GM12873 (cell line): Measurements from ENCODE around the gene ARHGDIG.

Source experiments
- TF ChIP-seq, protein P1 (sequence below): IDR thresholded peaks from 2 replicates; pipeline ENCODE4 v1.5.1; 2012; ENCODE audit warnings: low read depth, mild to moderate bottlenecking, moderate library complexity, low read length, control low read depth; ENCODE audit not compliant: insufficient read depth; ENCODE audit errors: missing control alignments

ARHGDIG gene

DNA sequence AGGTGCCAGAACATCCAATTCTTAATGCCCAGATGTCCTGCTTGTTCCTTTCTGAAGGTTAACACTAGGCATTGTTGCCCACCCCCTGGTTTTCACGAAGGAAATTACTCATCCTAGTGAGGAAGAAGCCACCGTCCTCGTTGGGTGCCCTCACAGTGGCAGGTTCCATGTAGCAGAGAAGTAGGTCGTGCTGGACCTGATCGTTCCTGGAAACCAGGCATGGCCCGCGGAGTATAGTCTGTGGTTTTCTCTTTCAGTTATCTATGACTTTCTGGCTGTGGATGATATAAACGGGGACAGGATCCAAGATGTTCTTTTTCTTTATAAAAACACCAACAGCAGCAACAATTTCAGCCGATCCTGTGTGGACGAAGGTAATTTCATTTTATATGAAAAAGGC lies 21.2 kb upstream of the ARHGDIG start:
- TF ChIP-seq, protein P1, sequence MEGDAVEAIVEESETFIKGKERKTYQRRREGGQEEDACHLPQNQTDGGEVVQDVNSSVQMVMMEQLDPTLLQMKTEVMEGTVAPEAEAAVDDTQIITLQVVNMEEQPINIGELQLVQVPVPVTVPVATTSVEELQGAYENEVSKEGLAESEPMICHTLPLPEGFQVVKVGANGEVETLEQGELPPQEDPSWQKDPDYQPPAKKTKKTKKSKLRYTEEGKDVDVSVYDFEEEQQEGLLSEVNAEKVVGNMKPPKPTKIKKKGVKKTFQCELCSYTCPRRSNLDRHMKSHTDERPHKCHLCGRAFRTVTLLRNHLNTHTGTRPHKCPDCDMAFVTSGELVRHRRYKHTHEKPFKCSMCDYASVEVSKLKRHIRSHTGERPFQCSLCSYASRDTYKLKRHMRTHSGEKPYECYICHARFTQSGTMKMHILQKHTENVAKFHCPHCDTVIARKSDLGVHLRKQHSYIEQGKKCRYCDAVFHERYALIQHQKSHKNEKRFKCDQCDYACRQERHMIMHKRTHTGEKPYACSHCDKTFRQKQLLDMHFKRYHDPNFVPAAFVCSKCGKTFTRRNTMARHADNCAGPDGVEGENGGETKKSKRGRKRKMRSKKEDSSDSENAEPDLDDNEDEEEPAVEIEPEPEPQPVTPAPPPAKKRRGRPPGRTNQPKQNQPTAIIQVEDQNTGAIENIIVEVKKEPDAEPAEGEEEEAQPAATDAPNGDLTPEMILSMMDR, result no peak

DNA sequence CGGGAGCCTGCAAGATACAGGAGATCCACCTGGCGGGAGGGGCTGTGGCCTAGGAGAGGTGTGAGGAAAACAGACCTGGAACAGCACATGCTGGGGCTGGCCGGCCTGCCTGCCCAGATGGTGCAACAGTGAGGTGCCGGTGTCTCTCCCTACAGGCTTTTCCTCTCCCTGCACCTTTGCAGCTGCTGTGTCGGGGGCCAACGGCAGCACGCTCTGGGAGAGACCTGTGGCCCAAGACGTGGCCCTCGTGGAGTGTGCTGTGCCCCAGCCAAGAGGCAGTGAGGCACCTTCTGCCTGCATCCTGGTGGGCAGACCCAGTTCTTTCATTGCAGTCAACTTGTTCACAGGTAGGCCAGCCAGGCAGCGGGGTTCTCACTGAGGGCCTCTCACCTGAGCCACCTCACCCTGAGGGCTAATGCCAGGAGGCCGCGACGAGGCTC lies 20.6 kb upstream of the ARHGDIG start:
- TF ChIP-seq, protein P1, result no peak

DNA sequence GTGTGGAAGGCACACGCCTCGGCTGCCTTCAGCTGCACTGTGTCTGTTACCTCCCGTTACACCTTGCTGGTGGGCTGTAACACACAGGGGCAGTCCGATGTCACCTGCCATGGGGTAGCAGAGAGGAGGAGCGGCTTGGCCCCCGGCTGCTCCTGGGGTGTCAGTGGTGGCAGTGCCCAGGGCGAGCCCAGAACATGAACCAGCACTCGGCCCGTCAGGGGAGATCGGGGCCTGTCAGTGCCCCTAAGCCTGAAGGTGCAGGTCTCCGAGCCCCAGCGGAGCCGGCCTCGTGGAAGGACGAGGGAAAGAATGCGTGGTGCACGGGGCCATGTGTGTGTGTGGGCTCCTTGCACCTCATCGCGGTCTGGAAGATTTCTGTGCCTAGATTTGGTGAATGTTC lies 20.1 kb upstream of the ARHGDIG start:
- TF ChIP-seq, protein P1, result no peak

DNA sequence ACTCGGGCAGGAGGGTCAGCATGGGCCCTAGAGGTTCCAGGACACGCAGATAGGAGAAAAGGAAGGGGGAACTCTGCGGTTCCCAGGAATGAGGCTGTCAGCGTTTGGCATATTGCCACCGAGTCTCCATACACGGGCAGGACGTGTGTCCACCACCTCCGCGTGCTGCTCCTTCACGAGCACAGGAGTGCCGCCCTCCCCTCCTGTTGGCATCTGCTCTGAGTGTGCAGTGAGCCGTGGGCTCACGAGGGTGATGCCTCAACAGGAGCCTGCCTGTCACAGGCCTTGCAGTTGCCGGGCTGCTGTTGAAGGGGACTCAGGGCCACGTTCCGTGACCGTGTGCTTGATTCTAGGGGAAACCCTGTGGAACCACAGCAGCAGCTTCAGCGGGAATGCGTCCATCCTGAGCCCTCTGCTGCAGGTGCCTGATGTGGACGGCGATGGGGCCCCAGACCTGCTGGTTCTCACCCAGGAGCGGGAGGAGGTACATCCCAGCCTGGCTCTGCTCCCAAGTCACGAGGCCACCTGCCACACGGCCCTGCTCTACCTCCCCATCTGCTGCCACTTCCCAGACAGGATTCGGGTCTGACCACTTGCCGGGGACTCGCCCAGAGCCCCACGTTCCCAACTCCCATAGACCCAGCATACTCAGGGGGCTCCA lies 19.2 kb upstream of the ARHGDIG start:
- TF ChIP-seq, protein P1, result no peak

DNA sequence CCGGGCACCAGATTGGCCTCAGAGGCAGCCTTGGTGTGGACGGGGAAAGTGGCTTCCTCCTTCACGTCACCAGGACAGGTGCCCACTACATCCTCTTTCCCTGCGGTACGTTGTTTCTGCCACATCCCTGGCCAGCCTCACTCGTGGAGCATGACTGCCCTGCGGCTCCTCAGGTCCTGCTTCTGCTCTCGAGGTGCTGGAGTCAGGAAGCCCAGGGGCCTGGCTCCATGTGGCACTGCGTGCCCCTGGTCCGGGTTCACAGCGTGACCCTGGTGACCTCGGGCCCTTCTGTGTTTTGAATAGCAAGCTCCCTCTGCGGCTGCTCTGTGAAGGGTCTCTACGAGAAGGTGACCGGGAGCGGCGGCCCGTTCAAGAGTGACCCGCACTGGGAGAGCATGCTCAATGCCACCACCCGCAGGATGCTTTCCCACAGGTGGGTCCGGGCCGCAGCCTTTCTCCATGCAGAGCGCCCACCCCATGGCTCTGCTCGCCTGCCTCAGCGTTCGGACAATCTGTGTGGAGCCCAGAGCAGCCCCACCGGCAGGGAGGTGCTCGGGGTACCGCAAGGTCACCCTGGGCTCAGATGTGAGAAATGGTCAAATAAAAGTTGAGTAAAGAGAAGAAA lies 18.2 kb upstream of the ARHGDIG start:
- TF ChIP-seq, protein P1, result no peak

- TF ChIP-seq, protein P1, result no peak
Measured at GRCh38 chr16:263182-263774, 17.1 kb upstream of the ARHGDIG start.

GRCh38 chr16:263944-264343 lies 16.4 kb upstream of the ARHGDIG start:
- TF ChIP-seq, protein P1, result no peak
